ENCODE measurements around the gene SLC39A11. TPM values are rescaled to one million over a fixed set of nuclear protein-coding genes. Genes with fewer than 3 reads are reported as not detected.
A peak's percentile ranks its signal among the peaks of the same experiment; 100 is the strongest.
"Not testable (repeated sequence)": the region's sequence is repeated elsewhere in the genome, so short reads cannot be mapped to it uniquely, and the experiment has no call there.

The SLC39A11 gene
- total RNA-seq, 1 donor from 2014 or later = 22.0 TPM

DNA sequence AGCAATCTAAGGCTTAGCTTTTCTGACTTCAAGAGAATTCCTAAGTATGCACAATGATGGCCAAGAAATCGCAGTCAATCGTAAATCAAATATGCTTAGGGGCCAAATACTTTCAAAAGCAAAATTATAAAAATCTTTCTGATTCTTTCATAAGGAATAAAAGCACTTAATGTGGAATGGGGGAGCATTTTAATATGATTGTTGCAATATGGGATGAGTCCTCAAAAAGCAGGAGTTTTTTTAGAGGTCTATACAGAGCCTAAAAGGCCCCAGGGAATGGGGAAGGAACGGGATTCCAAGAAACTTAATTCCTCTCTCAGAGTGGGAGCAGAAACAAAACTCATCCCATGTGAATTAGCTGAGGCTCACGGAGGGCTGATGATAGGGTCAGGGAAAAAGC lies 14.7 kb upstream of the SLC39A11 start:
- peak; percentile 20 for DNase-seq

DNA sequence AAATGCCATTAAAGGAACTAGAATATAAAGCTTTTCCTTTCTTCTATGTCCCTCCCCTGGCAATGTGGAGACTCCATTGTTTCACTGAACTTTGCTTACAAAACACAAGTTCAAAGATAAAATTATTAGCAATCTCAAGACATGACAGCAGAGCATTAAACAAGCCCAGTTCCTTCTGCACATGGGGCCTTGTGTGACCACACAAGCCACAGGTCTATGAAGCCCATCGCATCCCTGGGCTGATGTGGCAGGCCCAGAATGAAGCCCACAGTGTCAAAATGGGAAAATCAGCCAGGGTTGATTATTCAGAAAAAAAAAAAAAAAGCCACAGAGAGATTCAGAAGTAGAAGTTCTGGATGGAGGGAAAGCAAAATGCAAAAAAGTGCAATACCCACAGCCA lies 12.9 kb upstream of the SLC39A11 start:
- DNase-seq = no peak

GRCh38 chr17:73104450-73104849 lies 12.0 kb upstream of the SLC39A11 start:
- DNase-seq = no peak

- no peak for DNase-seq
Measured at GRCh38 chr17:73103641-73104335, 11.3 kb upstream of the SLC39A11 start.

GRCh38 chr17:73101031-73101430 lies 8.5 kb upstream of the SLC39A11 start:
- DNase-seq = no peak

DNA sequence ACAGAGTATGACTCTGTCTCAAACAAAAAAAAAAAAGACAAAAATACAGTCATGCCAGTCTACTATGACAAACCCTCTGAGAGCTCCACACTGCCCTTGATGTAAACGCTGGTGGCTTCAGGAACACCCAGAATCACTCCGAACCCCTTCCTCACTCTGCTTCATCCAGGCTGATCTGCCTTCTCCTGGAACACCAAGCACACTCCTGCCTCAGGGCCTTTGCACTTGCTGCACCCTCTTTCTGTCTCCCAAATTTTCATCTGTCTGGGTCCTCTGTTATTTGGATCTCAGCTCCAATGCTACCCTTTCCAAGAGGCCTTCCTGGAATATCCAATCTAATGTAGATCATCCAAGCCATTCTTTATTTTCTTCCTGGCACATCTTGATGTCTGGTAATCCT lies 7.9 kb upstream of the SLC39A11 start:
- no peak for DNase-seq

GRCh38 chr17:73099511-73099910 lies 7.0 kb upstream of the SLC39A11 start:
- no peak for DNase-seq

- DNase-seq = no peak
Measured at GRCh38 chr17:73098919-73099318, 6.4 kb upstream of the SLC39A11 start.

- not testable (repeated sequence) for DNase-seq
Measured at GRCh38 chr17:73097973-73098765, 5.7 kb upstream of the SLC39A11 start.

- DNase-seq = no peak
Measured at GRCh38 chr17:73096866-73097265, 4.4 kb upstream of the SLC39A11 start.

GRCh38 chr17:73096211-73096610 lies 3.7 kb upstream of the SLC39A11 start:
- DNase-seq = no peak

GRCh38 chr17:73093286-73093685 lies 798 bp upstream of the SLC39A11 start:
- no peak for DNase-seq

DNA sequence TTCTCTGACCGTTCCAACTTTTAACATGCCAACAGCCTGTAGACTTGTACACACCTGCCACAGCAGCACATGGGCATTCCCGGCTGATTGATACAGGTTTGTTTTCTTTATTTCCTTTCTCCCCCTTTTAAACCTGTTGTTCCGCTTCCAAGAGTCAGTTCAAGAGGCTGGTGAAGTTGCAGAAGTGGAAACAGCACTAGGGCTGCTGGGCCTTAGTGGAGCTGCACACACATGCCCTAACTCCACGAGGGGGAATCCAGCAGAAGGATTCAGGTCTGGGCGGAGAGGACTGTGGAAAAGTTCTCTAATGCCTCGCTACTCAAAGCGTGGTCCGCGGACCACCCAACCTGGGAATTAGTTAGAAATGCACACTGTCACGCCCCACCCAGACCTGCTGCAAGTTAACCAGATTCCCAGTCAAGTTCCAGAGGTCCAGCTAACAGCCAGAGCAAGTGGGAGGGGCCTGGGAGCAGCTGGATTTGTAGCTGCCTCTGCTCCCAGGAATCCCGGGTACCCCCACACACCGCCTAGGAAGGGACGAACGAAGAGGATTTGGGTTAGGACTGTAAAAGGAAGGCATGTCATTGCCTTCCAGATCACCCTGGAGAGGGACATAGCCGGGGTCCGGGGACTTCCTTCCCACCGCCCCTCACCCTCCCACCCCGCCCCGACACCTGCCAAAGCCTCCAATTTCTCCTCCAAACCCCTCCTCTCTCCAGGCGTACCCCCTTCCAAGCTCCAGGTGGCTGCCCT lies 542 bp downstream of the SLC39A11 start:
- no peak for DNase-seq

DNA sequence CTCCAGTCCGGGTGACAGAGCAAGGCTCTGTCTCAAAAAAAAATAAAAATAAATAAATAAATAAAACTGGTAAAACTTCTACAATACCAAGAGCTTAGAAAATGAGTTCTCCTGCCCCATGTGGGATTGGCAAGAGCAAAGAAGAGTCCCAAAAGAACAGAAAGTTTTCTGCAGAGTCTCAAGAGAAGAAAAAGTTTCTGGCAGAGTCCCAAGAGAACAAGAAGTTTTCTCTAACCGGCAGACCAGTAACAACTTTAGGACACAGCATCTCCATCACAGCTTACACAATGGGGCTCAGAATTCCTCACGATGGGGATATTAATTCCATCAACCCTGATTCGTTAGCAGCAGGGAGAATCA lies 1.1 kb downstream of the SLC39A11 start:
- no peak for DNase-seq

DNA sequence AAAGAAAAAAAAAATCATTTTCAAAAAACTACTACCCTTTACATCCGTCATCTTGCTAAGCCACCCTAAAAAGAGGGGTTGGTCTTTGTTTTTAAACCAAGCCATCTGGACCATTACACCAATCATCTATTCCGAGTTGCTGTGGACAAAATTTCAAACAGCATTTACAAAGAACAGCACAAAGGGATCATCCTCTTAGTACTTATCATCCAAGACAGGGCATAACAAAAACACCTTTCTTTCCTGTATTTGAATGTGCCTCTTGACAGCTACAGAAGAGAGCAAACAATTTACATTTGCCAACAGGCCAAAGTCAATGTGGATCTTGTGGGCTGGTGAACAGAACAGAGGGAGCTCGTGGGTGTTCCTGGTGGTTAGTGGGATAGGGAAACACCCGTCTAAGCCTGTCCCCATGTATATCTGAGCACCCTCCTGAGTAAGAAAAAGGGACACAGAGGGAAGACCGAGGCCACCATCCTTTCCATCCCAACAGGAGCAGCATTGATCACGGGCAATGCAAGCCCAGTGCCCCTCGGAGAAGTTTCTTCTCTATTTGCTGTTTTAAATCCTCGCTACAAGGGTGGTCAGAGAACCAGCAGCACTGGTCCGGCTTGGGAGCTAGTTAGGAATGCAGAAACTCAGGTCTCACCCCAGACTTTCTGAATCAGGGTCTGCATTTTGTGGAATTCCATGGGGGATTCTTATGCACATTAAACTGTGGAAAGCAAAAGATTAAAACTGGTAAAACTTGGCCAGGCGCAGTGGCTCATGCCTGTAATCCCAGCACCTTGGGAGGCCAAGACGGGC lies 1.9 kb downstream of the SLC39A11 start:
- no peak for DNase-seq

GRCh38 chr17:73089322-73090317 lies 2.9 kb downstream of the SLC39A11 start:
- DNase-seq = no peak

DNA sequence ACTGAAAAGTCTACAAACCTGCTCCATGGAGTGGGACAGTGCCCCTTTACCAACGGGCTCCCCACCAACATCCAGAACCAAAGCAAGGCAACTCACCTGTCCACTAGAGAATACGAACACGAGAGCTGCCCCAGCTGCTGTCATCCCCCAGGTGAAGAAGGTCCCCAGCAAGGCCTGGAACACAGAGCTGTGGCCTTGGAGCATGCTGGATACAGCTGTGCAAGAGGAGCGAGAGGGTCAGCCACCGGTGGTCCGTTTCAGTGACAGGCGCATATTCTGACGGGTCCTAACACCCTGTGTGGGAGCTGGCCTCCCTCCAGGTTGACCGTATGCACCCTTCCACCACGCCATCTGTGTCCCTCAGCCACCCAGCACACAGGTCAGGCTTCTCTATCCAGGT lies 3.9 kb downstream of the SLC39A11 start:
- DNase-seq = no peak

GRCh38 chr17:73083432-73083831 lies 9.1 kb downstream of the SLC39A11 start:
- DNase-seq = no peak

- no peak for DNase-seq
Measured at GRCh38 chr17:73074566-73074965, 17.9 kb downstream of the SLC39A11 start.

- DNase-seq = no peak
Measured at GRCh38 chr17:73072219-73072962, 20.1 kb downstream of the SLC39A11 start.

Measured in skin of body (tissue), 2 donors.